HepG2 (cell line): ENCODE results near the gene ZDHHC7. TPM values are rescaled to one million over a fixed set of nuclear protein-coding genes. Genes with fewer than 3 reads are reported as not detected.

Experiments used
- HBP1 ChIP-seq: IDR thresholded peaks from 2 replicates; pipeline ENCODE4 v1.6.1; 2016; ENCODE audit warnings: low read depth, control low read depth
- HHEX ChIP-seq: IDR thresholded peaks from 2 replicates; pipeline ENCODE4 v1.6.1; 2016; ENCODE audit warnings: control low read depth
- PAF1 ChIP-seq: IDR thresholded peaks from 2 replicates; pipeline ENCODE4 v1.6.1; 2016; ENCODE audit warnings: missing genetic modification reagents, missing compliant biosample characterization
- REXO4 ChIP-seq: sonication (generic); formaldehyde crosslinking; IDR thresholded peaks from 2 replicates; pipeline ENCODE4 v1.8.0; 2022; ENCODE audit warnings: missing genetic modification reagents, mild to moderate bottlenecking, borderline replicate concordance
- SATB2 ChIP-seq: sonication (generic); formaldehyde crosslinking; IDR thresholded peaks from 2 replicates; pipeline ENCODE4 v1.5.0; 2020; ENCODE audit warnings: missing genetic modification reagents
- SMARCE1 ChIP-seq: fragments of 450-650 bp; IDR thresholded peaks from 2 replicates; pipeline ENCODE4 v1.6.1; 2017; ENCODE audit warnings: borderline replicate concordance
- SP2 ChIP-seq: sonication (generic); formaldehyde crosslinking; IDR thresholded peaks from 2 replicates; pipeline ENCODE4 v1.5.1; 2020; ENCODE audit warnings: mild to moderate bottlenecking, missing genetic modification reagents
- TFDP2 ChIP-seq: sonication (generic); formaldehyde crosslinking; IDR thresholded peaks from 2 replicates; pipeline ENCODE4 v1.4.0; 2020; ENCODE audit warnings: missing genetic modification reagents
- THYN1 ChIP-seq: sonication (generic); formaldehyde crosslinking; IDR thresholded peaks from 2 replicates; pipeline ENCODE4 v1.8.1; 2023; ENCODE audit warnings: low read depth, mild to moderate bottlenecking, moderate library complexity, missing genetic modification reagents, borderline replicate concordance
- ZNF142 ChIP-seq: sonication (generic); formaldehyde crosslinking; IDR thresholded peaks from 2 replicates; pipeline ENCODE4 v1.4.0; 2020; ENCODE audit warnings: missing genetic modification reagents
- ZNF20 ChIP-seq: sonication (generic); formaldehyde crosslinking; IDR thresholded peaks from 2 replicates; pipeline ENCODE4 v1.4.0; 2020; ENCODE audit warnings: mild to moderate bottlenecking, moderate library complexity, missing genetic modification reagents
- ZNF225 ChIP-seq: sonication (generic); formaldehyde crosslinking; IDR thresholded peaks from 2 replicates; pipeline ENCODE4 v1.4.0; 2020; ENCODE audit warnings: mild to moderate bottlenecking, missing genetic modification reagents
- ZNF569 ChIP-seq: sonication (generic); formaldehyde crosslinking; IDR thresholded peaks from 2 replicates; pipeline ENCODE4 v1.5.0; 2020; ENCODE audit warnings: mild to moderate bottlenecking, missing genetic modification reagents, moderate library complexity, borderline replicate concordance
- polyA plus RNA-seq, 8 experiments: library from polyadenylated mRNA; depleted of rRNA in 3 of 8; stranded (reverse) in 7 of 8; unstranded in 1 of 8; fragments of >200 nt; fragmentation: Illumina TruSeq in 4 of 8; extraction: Trizol in 4 of 8; gene quantifications; 2 replicates each; pipeline versions ENCODE4 v1.2.1 to v1.2.3, GENCODE V29; 2011 to 2016; ENCODE audit warnings: low read depth in 4 of 8, missing spikeins in 1 of 8, mixed read lengths in 1 of 8; ENCODE audit not compliant: insufficient read depth in 1 of 8
- total RNA-seq, 5 experiments: library from RNA; depleted of rRNA; stranded (reverse); fragments of >200 nt; fragmentation: Illumina TruSeq; extraction: Trizol; gene quantifications; 2 replicates each; pipeline ENCODE4 v1.2.3, GENCODE V29; 2016; ENCODE audit warnings: low read depth in 1 of 5
- TF ChIP-seq, protein P1 (sequence below): sonication (generic); formaldehyde crosslinking; conservative IDR thresholded peaks from 2 replicates; pipeline ENCODE4 v1.4.0; 2020; ENCODE audit warnings: missing genetic modification reagents

Gene ZDHHC7
- total and polyA plus RNA-seq, 2 of the 13 experiments (the other 11 are each of a cell fraction or from before 2014, with no cell fraction given) = 46.8 to 67.6 TPM

DNA sequence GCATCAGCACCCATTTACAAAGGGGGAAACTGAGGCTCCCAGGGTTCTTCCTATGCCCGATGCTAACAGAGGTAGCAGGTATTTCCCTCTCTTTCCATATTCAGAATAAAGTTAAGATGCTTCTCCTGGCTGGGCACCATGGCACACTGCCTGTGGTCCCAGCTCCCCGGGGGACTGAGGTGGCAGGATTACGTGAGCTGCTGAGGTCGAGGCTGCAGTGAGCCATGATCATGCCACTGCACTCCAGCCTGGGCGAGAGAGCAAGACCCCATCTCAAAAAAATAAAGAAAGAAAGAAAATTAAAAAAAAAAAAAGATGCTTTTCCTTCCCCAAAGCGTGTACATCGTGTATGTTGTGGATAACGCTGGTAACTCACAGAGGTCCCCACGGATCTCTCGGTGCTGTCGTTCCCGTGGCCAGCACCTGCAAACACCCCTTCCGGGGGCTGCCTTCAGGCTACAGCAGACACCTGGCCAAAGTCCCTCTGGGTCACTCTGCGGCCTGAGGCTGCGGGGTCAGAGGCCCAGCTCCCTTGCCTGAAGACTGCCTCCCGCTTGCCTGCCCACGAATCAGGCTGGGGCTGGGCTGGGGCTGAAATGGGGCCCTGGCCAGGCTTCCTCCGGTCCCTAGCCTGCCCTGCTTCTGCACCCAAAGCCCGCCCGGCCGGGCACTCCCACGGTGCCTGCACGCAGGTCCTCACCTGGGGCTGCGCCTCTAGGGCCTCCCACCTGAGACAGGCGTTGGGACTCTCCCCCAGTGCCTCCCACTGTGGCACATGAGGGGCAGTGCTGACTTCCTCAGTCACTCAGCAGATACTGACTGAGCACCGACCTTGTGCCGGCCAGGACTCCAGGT lies 63.1 kb downstream of the ZDHHC7 start (continued):
- TF ChIP-seq HBP1 (CRISPR knock-in tag) = no peak
- no peak for TF ChIP-seq ZNF569
- TF ChIP-seq TFDP2 (CRISPR knock-in tag) = no peak
- no peak for TF ChIP-seq SATB2 (CRISPR knock-in tag)
- no peak for TF ChIP-seq SMARCE1
- no peak for TF ChIP-seq ZNF20 (CRISPR knock-in tag)
- TF ChIP-seq, protein P1, sequence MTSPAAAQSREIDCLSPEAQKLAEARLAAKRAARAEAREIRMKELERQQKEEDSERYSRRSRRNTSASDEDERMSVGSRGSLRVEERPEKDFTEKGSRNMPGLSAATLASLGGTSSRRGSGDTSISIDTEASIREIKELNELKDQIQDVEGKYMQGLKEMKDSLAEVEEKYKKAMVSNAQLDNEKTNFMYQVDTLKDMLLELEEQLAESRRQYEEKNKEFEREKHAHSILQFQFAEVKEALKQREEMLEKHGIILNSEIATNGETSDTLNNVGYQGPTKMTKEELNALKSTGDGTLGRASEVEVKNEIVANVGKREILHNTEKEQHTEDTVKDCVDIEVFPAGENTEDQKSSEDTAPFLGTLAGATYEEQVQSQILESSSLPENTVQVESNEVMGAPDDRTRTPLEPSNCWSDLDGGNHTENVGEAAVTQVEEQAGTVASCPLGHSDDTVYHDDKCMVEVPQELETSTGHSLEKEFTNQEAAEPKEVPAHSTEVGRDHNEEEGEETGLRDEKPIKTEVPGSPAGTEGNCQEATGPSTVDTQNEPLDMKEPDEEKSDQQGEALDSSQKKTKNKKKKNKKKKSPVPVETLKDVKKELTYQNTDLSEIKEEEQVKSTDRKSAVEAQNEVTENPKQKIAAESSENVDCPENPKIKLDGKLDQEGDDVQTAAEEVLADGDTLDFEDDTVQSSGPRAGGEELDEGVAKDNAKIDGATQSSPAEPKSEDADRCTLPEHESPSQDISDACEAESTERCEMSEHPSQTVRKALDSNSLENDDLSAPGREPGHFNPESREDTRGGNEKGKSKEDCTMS (CRISPR knock-in tag) = no peak
- no peak for TF ChIP-seq THYN1
- peak; percentile 79 for TF ChIP-seq ZNF225 (CRISPR knock-in tag)
- no peak for TF ChIP-seq SP2 (CRISPR knock-in tag)
- TF ChIP-seq PAF1 (CRISPR knock-in tag) = no peak
- TF ChIP-seq REXO4 (CRISPR knock-in tag) = no peak
- TF ChIP-seq HHEX = no peak
- TF ChIP-seq ZNF142 (CRISPR knock-in tag) = no peak
